DMS 273 treated with DMSO at 0.1 percent for 48 hours (cell line): ENCODE measurements around the gene TNNT3.
"Not testable (repeated sequence)": the region's sequence is repeated elsewhere in the genome, so short reads cannot be mapped to it uniquely, and the experiment has no call there.

Source experiments
- DNase-seq: peaks from one replicate; lab custom pipeline; 2025; lab: John Stamatoyannopoulos, UW

TNNT3 gene

GRCh38 chr11:1919391-1920127 lies at the start of gene TNNT3:
TNNT3 (plus strand) TSS chr11:1919703; CDS start chr11:1922875, 3,172 bp downstream.
- DNase-seq: no peak

GRCh38 chr11:1870326-1870696 lies 49.2 kb upstream of the TNNT3 start:
- DNase-seq: no peak

- DNase-seq: no peak
These were observed 48.6 kb upstream of the TNNT3 start for GRCh38 chr11:1870721-1871466.

GRCh38 chr11:1871531-1871930 lies 48.0 kb upstream of the TNNT3 start:
- no peak for DNase-seq

- no peak for DNase-seq
These were observed 47.1 kb upstream of the TNNT3 start for GRCh38 chr11:1872267-1872985.

- no peak for DNase-seq
These were observed 46.3 kb upstream of the TNNT3 start for GRCh38 chr11:1873048-1873812.

- DNase-seq: not testable (repeated sequence)
These were observed 45.7 kb upstream of the TNNT3 start for GRCh38 chr11:1873813-1874150.

GRCh38 chr11:1874441-1875092 lies 44.9 kb upstream of the TNNT3 start:
- not testable (repeated sequence) for DNase-seq

GRCh38 chr11:1875093-1875850 lies 44.2 kb upstream of the TNNT3 start:
- no peak for DNase-seq

GRCh38 chr11:1875851-1876301 lies 43.6 kb upstream of the TNNT3 start:
- DNase-seq: not testable (repeated sequence)

- no peak for DNase-seq
These were observed 43.0 kb upstream of the TNNT3 start for GRCh38 chr11:1876361-1877063.

GRCh38 chr11:1877211-1878136 lies 42.0 kb upstream of the TNNT3 start:
- DNase-seq: no peak

- DNase-seq: no peak
These were observed 41.1 kb upstream of the TNNT3 start for GRCh38 chr11:1878137-1879031.

GRCh38 chr11:1879342-1879940 lies 40.1 kb upstream of the TNNT3 start:
- DNase-seq: no peak

- no peak for DNase-seq
These were observed 39.4 kb upstream of the TNNT3 start for GRCh38 chr11:1879941-1880720.

GRCh38 chr11:1880746-1881441 lies 38.6 kb upstream of the TNNT3 start:
- DNase-seq: no peak
